DOHH2 (cell line): ENCODE measurements around the gene PRRG1.
"Not testable (repeated sequence)": the region's sequence is repeated elsewhere in the genome, so short reads cannot be mapped to it uniquely, and the experiment has no call there.

Source experiments
- CTCF ChIP-seq: fragments of 200-600 bp; sonication (generic); IDR thresholded peaks from one replicate; pipeline ENCODE4 v1.5.1; 2014; ENCODE audit warnings: antibody characterized with exemption, mild to moderate bottlenecking, low read depth, low read length; ENCODE audit not compliant: poor library complexity, severe bottlenecking
- EZH2phosphoT487 ChIP-seq: fragments of 200-600 bp; sonication (generic); IDR thresholded peaks from 2 replicates; pipeline ENCODE4 v1.6.1; 2017; ENCODE audit warnings: borderline replicate concordance, mild to moderate bottlenecking, antibody characterized with exemption, low read length, moderate library complexity, mixed read lengths

- not testable (repeated sequence) for TF ChIP-seq CTCF, EZH2phosphoT487
Observed at GRCh38 chrX:37497126-37497525, 148.0 kb downstream of the PRRG1 start.
